Thoracic aorta (tissue), 2 donors: ENCODE results near the gene ZNF432. TPM values are rescaled to one million over a fixed set of nuclear protein-coding genes. Genes with fewer than 3 reads are reported as not detected.
"Not testable (repeated sequence)": the region's sequence is repeated elsewhere in the genome, so short reads cannot be mapped to it uniquely, and the experiment has no call there.

Experiments
- ATAC-seq: fragments of 150-250 bp; one replicate; pipeline ENCODE4 v1.8.0; 2017; ENCODE audit warnings: low read depth; ENCODE audit not compliant: insufficient number of reproducible peaks, low FRiP score
- DNase-seq: peaks from one replicate; pipeline ENCODE4 v3.0.0-alpha.2; 2020; ENCODE audit warnings: low spot score
- H3K27ac ChIP-seq, 2 donors: fragments of 200-600 bp; sonication (generic); 1 replicate in 1 of 2; 2 replicates in 1 of 2; pipeline ENCODE4 v1.5.1; 2016; ENCODE audit warnings: mild to moderate bottlenecking in 2 of 2, moderate library complexity in 2 of 2
- H3K27me3 ChIP-seq: fragments of 200-600 bp; sonication (generic); replicated peaks from 2 replicates; pipeline ENCODE4 v1.6.0; 2016; ENCODE audit warnings: mild to moderate bottlenecking; ENCODE audit not compliant: insufficient read depth
- H3K36me3 ChIP-seq: fragments of 200-600 bp; sonication (generic); one replicate; pipeline ENCODE4 v1.5.1; 2016
- H3K4me1 ChIP-seq, 2 donors: fragments of 200-600 bp; sonication (generic); 1 replicate in 1 of 2; 2 replicates in 1 of 2; pipeline versions ENCODE4 v1.5.1 to v1.6.0; 2016; ENCODE audit warnings: low read depth in 2 of 2, mild to moderate bottlenecking in 1 of 2; ENCODE audit not compliant: control insufficient read depth in 1 of 2
- H3K4me3 ChIP-seq: fragments of 200-600 bp; sonication (generic); 2 replicates; pipeline ENCODE4 v1.5.1; 2016; ENCODE audit warnings: mild to moderate bottlenecking
- H3K9me3 ChIP-seq: fragments of 200-600 bp; sonication (generic); 2 replicates; pipeline ENCODE4 v1.5.1; 2016
- total RNA-seq, 2 donors: library from RNA; depleted of rRNA; stranded (reverse); fragments of >200 nt; gene quantifications; one replicate each; pipeline versions ENCODE4 v1.1.0 to v1.2.3, GENCODE V29; 2016
- TF ChIP-seq, protein P1 (sequence below): fragments of 200-600 bp; sonication (generic); IDR thresholded peaks from one replicate; pipeline ENCODE4 v1.5.1; 2019; ENCODE audit warnings: antibody characterized with exemption

ZNF432 gene
- total RNA-seq, 2 donors from 2014 or later = 8.9 to 30.1 TPM

DNA sequence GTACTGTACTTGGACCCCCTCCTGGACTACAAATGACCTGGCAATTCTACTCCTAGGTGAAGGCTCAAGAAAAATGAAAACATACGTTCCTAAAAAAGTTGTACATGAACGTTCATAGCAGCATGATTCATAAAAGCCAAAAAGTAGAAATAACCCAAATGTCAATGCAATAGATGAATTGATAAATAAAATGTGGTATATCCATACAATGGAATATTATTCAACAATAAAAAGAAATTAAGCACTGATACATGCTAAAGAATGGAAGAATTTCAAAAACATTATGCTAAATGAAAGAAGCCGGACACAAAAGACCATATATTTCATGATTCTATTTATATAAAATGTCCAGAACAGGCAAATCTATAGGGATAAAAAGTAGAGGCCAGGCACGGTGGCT is 9.5 kb downstream of the ZNF432 start:
- no peaks in the 10 kb centered on the region for H3K27me3 ChIP-seq
- H3K4me1 ChIP-seq = no peaks in the 10 kb centered on the region
- ATAC-seq (no peak), DNase-seq (no peak)
- no peak overlapping the region for H3K4me3 ChIP-seq
- H3K9me3 ChIP-seq = peaks cover 74% of the 10 kb centered on the region
- no peak overlapping the region for H3K27ac ChIP-seq
- peaks cover 83% of the 10 kb centered on the region for H3K36me3 ChIP-seq
- TF ChIP-seq, protein P1, sequence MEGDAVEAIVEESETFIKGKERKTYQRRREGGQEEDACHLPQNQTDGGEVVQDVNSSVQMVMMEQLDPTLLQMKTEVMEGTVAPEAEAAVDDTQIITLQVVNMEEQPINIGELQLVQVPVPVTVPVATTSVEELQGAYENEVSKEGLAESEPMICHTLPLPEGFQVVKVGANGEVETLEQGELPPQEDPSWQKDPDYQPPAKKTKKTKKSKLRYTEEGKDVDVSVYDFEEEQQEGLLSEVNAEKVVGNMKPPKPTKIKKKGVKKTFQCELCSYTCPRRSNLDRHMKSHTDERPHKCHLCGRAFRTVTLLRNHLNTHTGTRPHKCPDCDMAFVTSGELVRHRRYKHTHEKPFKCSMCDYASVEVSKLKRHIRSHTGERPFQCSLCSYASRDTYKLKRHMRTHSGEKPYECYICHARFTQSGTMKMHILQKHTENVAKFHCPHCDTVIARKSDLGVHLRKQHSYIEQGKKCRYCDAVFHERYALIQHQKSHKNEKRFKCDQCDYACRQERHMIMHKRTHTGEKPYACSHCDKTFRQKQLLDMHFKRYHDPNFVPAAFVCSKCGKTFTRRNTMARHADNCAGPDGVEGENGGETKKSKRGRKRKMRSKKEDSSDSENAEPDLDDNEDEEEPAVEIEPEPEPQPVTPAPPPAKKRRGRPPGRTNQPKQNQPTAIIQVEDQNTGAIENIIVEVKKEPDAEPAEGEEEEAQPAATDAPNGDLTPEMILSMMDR = no peak

DNA sequence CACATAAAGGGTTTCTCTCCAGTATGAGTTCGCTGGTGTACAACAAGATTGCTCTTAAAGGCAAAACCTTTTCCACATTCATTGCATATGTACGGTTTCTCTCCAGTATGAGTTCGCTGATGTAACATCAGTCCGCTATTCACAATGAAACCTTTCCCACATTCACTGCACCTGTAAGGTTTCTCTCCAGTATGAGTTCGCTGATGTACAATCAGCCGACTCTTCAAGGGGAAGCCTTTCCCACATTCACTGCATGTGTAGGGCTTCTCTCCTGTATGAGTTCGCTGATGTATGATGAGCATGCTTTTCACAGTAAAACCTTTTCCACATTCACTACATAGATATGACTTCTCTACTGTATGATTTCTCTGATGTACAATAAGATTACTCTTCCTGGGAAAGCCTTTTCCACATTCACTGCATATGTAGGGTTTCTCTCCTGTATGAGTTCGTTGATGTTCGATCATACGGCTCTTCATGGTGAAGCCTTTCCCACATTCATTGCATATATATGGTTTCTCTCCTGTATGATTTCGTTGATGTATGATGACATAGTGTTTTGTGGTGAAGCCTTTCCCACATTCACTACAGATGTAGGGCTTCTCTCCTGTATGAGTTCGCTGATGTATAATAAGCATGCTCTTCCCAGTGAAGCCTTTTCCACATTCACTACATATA is 14.4 kb downstream of the ZNF432 start:
- Histone ChIP-seq H3K9me3 (peaks cover 78% of the 10 kb centered on the region), H3K27me3 (no peaks in the 10 kb centered on the region), H3K4me3 (no peak overlapping the region), H3K36me3 (peaks cover 54% of the 10 kb centered on the region), H3K4me1 (no peaks in the 10 kb centered on the region), H3K27ac (no peak overlapping the region)
- TF ChIP-seq, protein P1 = no peak
- DNase-seq = no peak
- ATAC-seq = no peak

DNA sequence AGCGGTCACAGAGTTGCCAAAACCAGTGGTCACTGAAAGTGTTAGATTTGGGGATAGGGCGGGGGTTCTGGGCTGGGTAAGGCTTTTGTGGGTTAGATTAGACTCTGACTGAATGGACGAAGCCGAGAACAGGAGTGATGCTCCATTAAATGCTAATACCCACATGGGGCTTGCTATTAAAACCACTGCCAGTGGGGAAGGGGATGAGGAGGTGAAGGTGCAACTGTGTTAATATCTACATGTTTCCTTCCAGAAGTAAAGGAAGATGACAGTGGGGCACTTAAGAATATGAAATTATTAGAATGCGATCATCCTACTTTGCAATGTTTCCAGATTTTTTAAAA is 19.9 kb downstream of the ZNF432 start:
- ATAC-seq = no peak
- Histone ChIP-seq H3K36me3 (peaks cover 22% of the 10 kb centered on the region), H3K9me3 (peaks cover 42% of the 10 kb centered on the region)

DNA sequence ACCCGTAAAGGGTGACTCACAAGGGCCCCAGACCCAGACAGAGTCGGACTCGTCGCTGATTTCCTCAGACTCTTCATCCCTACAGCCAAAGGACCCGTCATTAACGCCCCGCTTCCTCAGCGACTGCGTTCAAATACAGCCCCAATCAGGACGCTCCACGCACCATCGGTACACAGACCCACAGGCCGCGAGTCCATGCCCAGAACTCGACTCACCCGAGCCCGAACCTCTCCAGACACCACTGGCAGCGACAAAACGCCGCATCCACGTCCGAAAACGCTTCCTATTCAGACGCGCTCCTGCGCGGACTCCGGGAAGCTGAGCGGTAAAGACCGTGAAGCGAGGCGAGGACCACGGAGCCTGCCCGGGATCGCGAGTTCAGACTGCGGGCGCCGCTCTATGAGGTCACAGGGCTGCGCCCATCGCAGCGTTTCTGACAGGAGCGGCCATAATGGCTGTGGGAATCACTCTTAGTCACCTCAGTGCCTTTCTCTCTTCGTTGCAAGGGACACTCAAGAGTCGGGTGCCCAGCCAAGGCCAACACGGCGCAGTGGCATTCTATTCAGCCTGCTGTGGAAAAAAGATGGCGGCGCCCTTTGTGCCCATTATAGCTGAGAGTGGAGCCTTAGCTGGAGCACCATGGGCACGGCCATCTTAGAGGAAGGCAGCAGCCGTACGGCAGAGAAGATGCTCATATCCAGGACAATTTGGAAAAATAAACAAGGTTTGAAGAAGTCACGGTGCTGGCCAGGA is 20.4 kb downstream of the ZNF432 start, which contains the start of gene ZNF614:
ZNF614 (minus strand) TSS at position 353 of the 753 bp plus-strand sequence. CDS start 2,634 bp downstream, outside the sequence.
- Histone ChIP-seq H3K27ac (peak within 1 kb of the TSS; percentile 90 to 97), H3K9me3 (peaks cover 43% of the 10 kb centered on the region), H3K27me3 (no peaks in the 10 kb centered on the region), H3K36me3 (peaks cover 27% of the 10 kb centered on the region), H3K4me1 (peaks cover 4 to 15% of the 10 kb centered on the region in 2 donors), H3K4me3 (peak within 1 kb of the TSS; percentile 90)
- ATAC-seq = peak; percentile 99
- DNase-seq = peak; percentile 77
- TF ChIP-seq, protein P1 = no peak

More for the DNA sequence above, 19.9 kb downstream of the ZNF432 start:
- H3K27me3 ChIP-seq = no peaks in the 10 kb centered on the region
- TF ChIP-seq, protein P1 = no peak
- peak overlapping the region; percentile 90 for H3K4me3 ChIP-seq
- H3K27ac ChIP-seq = peak overlapping the region; percentile 90 to 97
- DNase-seq = no peak
- peaks cover 4 to 15% of the 10 kb centered on the region in 2 donors for H3K4me1 ChIP-seq

DNA sequence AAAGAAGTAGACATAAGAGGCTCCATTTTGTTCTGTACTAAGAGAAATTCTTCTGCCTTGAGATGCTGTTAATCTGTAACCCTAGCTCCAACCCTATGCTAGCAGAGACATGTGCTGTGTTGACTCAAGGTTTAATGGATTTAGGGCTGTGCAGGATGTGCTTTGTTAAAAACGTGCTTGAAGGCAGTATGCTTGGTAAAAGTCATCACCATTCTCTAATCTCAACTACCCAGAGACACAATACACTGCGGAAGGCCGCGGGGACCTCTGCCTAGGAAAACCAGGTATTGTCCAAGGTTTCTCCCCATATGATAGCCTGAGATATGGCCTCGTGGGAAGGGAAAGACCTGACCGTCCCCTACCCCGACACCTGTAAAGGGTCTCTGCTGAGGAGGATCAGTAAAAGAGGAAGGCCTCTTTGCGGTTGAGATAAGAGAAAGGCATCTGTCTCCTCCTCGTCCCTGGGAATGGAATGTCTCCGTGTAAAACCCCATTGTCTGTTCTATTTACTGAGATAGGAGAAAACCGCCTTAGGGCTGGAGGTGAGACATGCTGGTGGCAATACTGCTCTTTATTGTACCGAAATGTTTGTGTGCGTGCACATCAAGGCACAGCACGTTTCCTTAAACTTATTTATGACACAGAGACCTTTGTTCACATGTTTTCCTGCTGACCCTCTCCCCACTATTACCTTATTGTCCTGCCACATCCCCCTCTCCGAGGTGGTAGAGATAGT is 22.2 kb downstream of the ZNF432 start:
- H3K27me3 ChIP-seq, H3K27ac ChIP-seq, DNase-seq, ATAC-seq, H3K4me3 ChIP-seq: not testable (repeated sequence)
- Histone ChIP-seq H3K9me3 (peaks cover 41% of the 10 kb centered on the region), H3K36me3 (peaks cover 40% of the 10 kb centered on the region), H3K4me1 (peaks cover 4 to 15% of the 10 kb centered on the region in 2 donors)

DNA sequence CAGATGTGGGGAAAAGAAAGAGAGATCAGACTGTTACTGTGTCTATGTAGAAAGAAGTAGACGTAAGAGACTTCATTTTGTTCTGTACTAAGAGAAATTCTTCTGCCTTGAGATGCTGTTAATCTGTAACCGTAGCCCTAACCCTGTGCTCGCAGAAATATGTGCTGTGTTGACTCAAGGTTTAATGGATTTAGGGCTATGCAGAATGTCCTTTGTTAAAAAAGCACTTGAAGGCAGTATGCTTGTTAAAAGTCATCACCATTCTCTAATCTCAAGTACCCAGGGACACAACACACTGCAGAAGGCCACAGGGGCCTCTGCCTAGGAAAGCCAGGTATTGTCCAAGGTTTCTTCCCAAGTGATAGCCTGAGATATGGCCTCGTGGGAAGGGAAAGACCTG is 24.2 kb downstream of the ZNF432 start:
- Histone ChIP-seq H3K9me3 (peaks cover 58% of the 10 kb centered on the region), H3K4me1 (peaks cover 4 to 15% of the 10 kb centered on the region in 2 donors), H3K36me3 (peaks cover 60% of the 10 kb centered on the region)
- H3K27ac ChIP-seq, H3K27me3 ChIP-seq, DNase-seq, H3K4me3 ChIP-seq, ATAC-seq: not testable (repeated sequence)
